ENCODE data around the gene CYP2A6. TPM values are rescaled to one million over a fixed set of nuclear protein-coding genes. Genes with fewer than 3 reads are reported as not detected.

CYP2A6 gene
- total and polyA plus RNA-seq, 2 of the 4 experiments (the other 2 are of a cell fraction), result not detected

- no peak overlapping the region for H3K9ac ChIP-seq (ENCODE audit: low read depth, low read length)
- no peak overlapping the region for H3K27ac ChIP-seq (ENCODE audit: insufficient read depth, low read length)
- H3K14ac ChIP-seq (replicated peaks; ENCODE audit: low read depth, low read length), result no peak overlapping the region
- H3K9me1 ChIP-seq (ENCODE audit: insufficient read depth, low read length), result peaks cover 7% of the 10 kb centered on the region
- no peak overlapping the region for H2AK9ac ChIP-seq (replicated peaks; ENCODE audit: low read depth, low read length, poor library complexity)
- H4K91ac ChIP-seq (ENCODE audit: insufficient read depth, low read depth, low read length), result no peak overlapping the region
- in situ Hi-C loops (cut with MboI; ENCODE audit: low sequenced_read_pairs) (loop anchor here (5.0 kb wide), 1 partner anchor 147 kb away; no protein-coding TSS in a partner anchor), dilution Hi-C loops (cut with HindIII; ENCODE audit: low sequenced_read_pairs, unreplicated experiment) (no loop called here), intact Hi-C loops (cut with micrococcal nuclease) (loop anchor here (5.0 kb wide), 1 partner anchor 147 kb away; no protein-coding TSS in a partner anchor)
- no peaks in the 10 kb centered on the region for H3K9me3 ChIP-seq (ENCODE audit: control insufficient read depth, insufficient read depth, low read length)
- no peak overlapping the region for H3K18ac ChIP-seq (ENCODE audit: low read depth, low read length)
- no peak overlapping the region for H2AFZ ChIP-seq (replicated peaks; ENCODE audit: low read length, poor library complexity)
- DNase-seq (no peak), ATAC-seq (ENCODE audit: low read depth) (no peak)
- H4K5ac ChIP-seq (ENCODE audit: low read depth, low read length), result no peak overlapping the region
- ChIA-PET POLR2A (ENCODE audit: unreplicated experiment) (no interaction called here), CTCF (no interaction called here)
- H3K4me1 ChIP-seq (ENCODE audit: control insufficient read depth, insufficient read depth, low read length), result peaks cover 15% of the 10 kb centered on the region
- H3K27me3 ChIP-seq (ENCODE audit: control insufficient read depth, insufficient read depth, low read length), result no peaks in the 10 kb centered on the region
- H2BK15ac ChIP-seq (ENCODE audit: low read depth, low read length), result no peak overlapping the region
- no peak overlapping the region for H2BK120ac ChIP-seq (ENCODE audit: low read depth, low read length)
- no peak overlapping the region for H2AK5ac ChIP-seq (ENCODE audit: low read depth, low read length)
- 99% methylated on average over 16 of the region's 39 CpGs; no CpG with 5 or more reads in 1 of the 2 experiments for WGBS, 2 experiments (ENCODE audit: extremely low coverage in 2 of 2, insufficient read length in 1 of 2)
- H3K56ac ChIP-seq (ENCODE audit: extremely low read depth, insufficient read depth, low read length), result no peak overlapping the region
- TF ChIP-seq, protein P1, sequence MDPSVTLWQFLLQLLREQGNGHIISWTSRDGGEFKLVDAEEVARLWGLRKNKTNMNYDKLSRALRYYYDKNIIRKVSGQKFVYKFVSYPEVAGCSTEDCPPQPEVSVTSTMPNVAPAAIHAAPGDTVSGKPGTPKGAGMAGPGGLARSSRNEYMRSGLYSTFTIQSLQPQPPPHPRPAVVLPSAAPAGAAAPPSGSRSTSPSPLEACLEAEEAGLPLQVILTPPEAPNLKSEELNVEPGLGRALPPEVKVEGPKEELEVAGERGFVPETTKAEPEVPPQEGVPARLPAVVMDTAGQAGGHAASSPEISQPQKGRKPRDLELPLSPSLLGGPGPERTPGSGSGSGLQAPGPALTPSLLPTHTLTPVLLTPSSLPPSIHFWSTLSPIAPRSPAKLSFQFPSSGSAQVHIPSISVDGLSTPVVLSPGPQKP (IDR thresholded peaks at IDR 0.05; ENCODE audit: borderline replicate concordance, low read depth, low read length), result no peak
- TF ChIP-seq MAZ (IDR thresholded peaks at IDR 0.05; ENCODE audit: borderline replicate concordance, low read depth, low read length), result no peak
- no peak for TF ChIP-seq SMC3 (IDR thresholded peaks at IDR 0.05; ENCODE audit: low read depth, low read length)
- TF ChIP-seq POLR2A (IDR thresholded peaks at IDR 0.05; ENCODE audit: low read depth, low read length), result no peak
- no peak for TF ChIP-seq RFX5 (IDR thresholded peaks at IDR 0.05; ENCODE audit: low read depth, low read length)
- no peak for TF ChIP-seq MXI1 (IDR thresholded peaks at IDR 0.05; ENCODE audit: borderline replicate concordance, low read depth, low read length)
- TF ChIP-seq CHD1 (IDR thresholded peaks at IDR 0.05; ENCODE audit: low read depth, low read length), result no peak
- no peak for TF ChIP-seq RCOR1 (IDR thresholded peaks at IDR 0.05; ENCODE audit: insufficient replicate concordance, low read length)
- no peak for TF ChIP-seq NFE2L2 (IDR thresholded peaks at IDR 0.05; ENCODE audit: low read depth, low read length)
- no peak for TF ChIP-seq BHLHE40 (IDR thresholded peaks at IDR 0.05; ENCODE audit: low read depth, low read length)
- TF ChIP-seq RAD21 (IDR thresholded peaks at IDR 0.05; ENCODE audit: low read length), result no peak
- TF ChIP-seq FOS (IDR thresholded peaks at IDR 0.05; ENCODE audit: low read depth, low read length), result no peak
- H3K36me3 ChIP-seq (ENCODE audit: control insufficient read depth, insufficient read depth, low read length), result peaks cover 39% of the 10 kb centered on the region
- H3K4me3 ChIP-seq (ENCODE audit: insufficient read depth, low read depth, low read length), result no peak overlapping the region
- H3K4me2 ChIP-seq (ENCODE audit: low read depth, low read length), result no peak overlapping the region
- H2BK5ac ChIP-seq (ENCODE audit: low read depth, low read length, poor library complexity, severe bottlenecking), result no peak overlapping the region
- H3K23ac ChIP-seq (ENCODE audit: low read depth, low read length), result no peak overlapping the region
- H3K79me1 ChIP-seq (ENCODE audit: low read depth in 1 of 2, low read length in 2 of 2), result peaks cover 24 to 62% of the 10 kb centered on the region in 2 experiments
- no peak overlapping the region for H3K4ac ChIP-seq (ENCODE audit: low read depth, low read length)
- H2BK20ac ChIP-seq (ENCODE audit: low read depth, low read length), result no peak overlapping the region
- peaks cover 52% of the 10 kb centered on the region for H4K20me1 ChIP-seq (ENCODE audit: insufficient read depth, low read length)
- BruUV-seq (replicated peaks), result no TSS peak
- no peak overlapping the region for H4K8ac ChIP-seq (ENCODE audit: low read depth in 2 of 2, low read length in 2 of 2)
Measured at GRCh38 chr19:40809358-40810086, 40.7 kb downstream of the CYP2A6 start.

Measured in IMR-90 (cell line).